Activated naive CD8-positive, alpha-beta T cell (primary cell): ENCODE data around the gene CHSY3.

ENCODE experiments used
- H3K27ac Mint-ChIP-seq: one replicate; pipeline ENCODE4 v1.8.0; 2021; ENCODE audit warnings: mixed read lengths
- H3K27me3 Mint-ChIP-seq: one replicate; pipeline ENCODE4 v1.8.0; 2021; ENCODE audit warnings: mixed read lengths
- H3K36me3 Mint-ChIP-seq: one replicate; pipeline ENCODE4 v1.8.0; 2021; ENCODE audit warnings: mixed read lengths
- H3K4me1 Mint-ChIP-seq: one replicate; pipeline ENCODE4 v1.8.0; 2021; ENCODE audit warnings: low read depth, mixed read lengths
- H3K4me3 Mint-ChIP-seq: one replicate; pipeline ENCODE4 v1.8.0; 2021; ENCODE audit warnings: mild to moderate bottlenecking, mixed read lengths
- H3K9me3 Mint-ChIP-seq: one replicate; pipeline ENCODE4 v1.8.0; 2021; ENCODE audit warnings: low read depth, mixed read lengths

Gene CHSY3

GRCh38 chr5:130068101-130068500 lies 163.8 kb downstream of the CHSY3 start:
- H3K4me3 Mint-ChIP-seq = no peak overlapping the region
- no peaks in the 10 kb centered on the region for H3K4me1 Mint-ChIP-seq
- H3K27me3 Mint-ChIP-seq = peaks cover 2% of the 10 kb centered on the region
- H3K9me3 Mint-ChIP-seq = no peaks in the 10 kb centered on the region
- no peaks in the 10 kb centered on the region for H3K36me3 Mint-ChIP-seq
- no peak overlapping the region for H3K27ac Mint-ChIP-seq

GRCh38 chr5:130068988-130069387 lies 164.7 kb downstream of the CHSY3 start:
- Mint-ChIP-seq H3K4me3 (no peak overlapping the region), H3K36me3 (no peaks in the 10 kb centered on the region), H3K27me3 (peaks cover 2% of the 10 kb centered on the region), H3K27ac (no peak overlapping the region), H3K4me1 (no peaks in the 10 kb centered on the region), H3K9me3 (no peaks in the 10 kb centered on the region)

- Mint-ChIP-seq H3K36me3 (no peaks in the 10 kb centered on the region), H3K4me1 (no peaks in the 10 kb centered on the region)
Measured at GRCh38 chr5:130074820-130075219, 170.6 kb downstream of the CHSY3 start.

GRCh38 chr5:130077007-130077406 lies 172.7 kb downstream of the CHSY3 start:
- H3K9me3 Mint-ChIP-seq = no peaks in the 10 kb centered on the region
- no peaks in the 10 kb centered on the region for H3K4me1 Mint-ChIP-seq
- no peak overlapping the region for H3K4me3 Mint-ChIP-seq
- H3K27ac Mint-ChIP-seq = no peak overlapping the region
- peaks cover 2% of the 10 kb centered on the region for H3K27me3 Mint-ChIP-seq
- no peaks in the 10 kb centered on the region for H3K36me3 Mint-ChIP-seq

More at GRCh38 chr5:130074820-130075219, 170.6 kb downstream of the CHSY3 start:
- peaks cover 2% of the 10 kb centered on the region for H3K27me3 Mint-ChIP-seq
- H3K4me3 Mint-ChIP-seq = no peak overlapping the region
- no peaks in the 10 kb centered on the region for H3K9me3 Mint-ChIP-seq
- no peak overlapping the region for H3K27ac Mint-ChIP-seq

- Mint-ChIP-seq H3K27ac (no peak overlapping the region), H3K36me3 (no peaks in the 10 kb centered on the region), H3K9me3 (no peaks in the 10 kb centered on the region), H3K27me3 (peaks cover 1% of the 10 kb centered on the region), H3K4me3 (no peak overlapping the region), H3K4me1 (no peaks in the 10 kb centered on the region)
Measured at GRCh38 chr5:130078661-130079060, 174.4 kb downstream of the CHSY3 start.

- Mint-ChIP-seq H3K4me3 (no peak overlapping the region), H3K36me3 (no peaks in the 10 kb centered on the region), H3K9me3 (no peaks in the 10 kb centered on the region), H3K4me1 (no peaks in the 10 kb centered on the region), H3K27ac (no peak overlapping the region), H3K27me3 (peaks cover 2% of the 10 kb centered on the region)
Measured at GRCh38 chr5:130090569-130091270, 186.5 kb downstream of the CHSY3 start.

- H3K4me3 Mint-ChIP-seq = no peak overlapping the region
- H3K9me3 Mint-ChIP-seq = no peaks in the 10 kb centered on the region
- no peaks in the 10 kb centered on the region for H3K36me3 Mint-ChIP-seq
- no peaks in the 10 kb centered on the region for H3K4me1 Mint-ChIP-seq
- no peak overlapping the region for H3K27ac Mint-ChIP-seq
- H3K27me3 Mint-ChIP-seq = peaks cover 1% of the 10 kb centered on the region
Measured at GRCh38 chr5:130092991-130093390, 188.7 kb downstream of the CHSY3 start.

- no peak overlapping the region for H3K27ac Mint-ChIP-seq
- no peaks in the 10 kb centered on the region for H3K4me1 Mint-ChIP-seq
- no peaks in the 10 kb centered on the region for H3K9me3 Mint-ChIP-seq
- H3K36me3 Mint-ChIP-seq = no peaks in the 10 kb centered on the region
- peaks cover 3% of the 10 kb centered on the region for H3K27me3 Mint-ChIP-seq
- H3K4me3 Mint-ChIP-seq = no peak overlapping the region
Measured at GRCh38 chr5:130096483-130096882, 192.2 kb downstream of the CHSY3 start.

GRCh38 chr5:130099008-130099407 lies 194.7 kb downstream of the CHSY3 start:
- Mint-ChIP-seq H3K4me1 (no peaks in the 10 kb centered on the region), H3K36me3 (no peaks in the 10 kb centered on the region), H3K27ac (no peak overlapping the region), H3K4me3 (no peak overlapping the region), H3K9me3 (no peaks in the 10 kb centered on the region), H3K27me3 (peaks cover 3% of the 10 kb centered on the region)

- Mint-ChIP-seq H3K27me3 (peaks cover 2% of the 10 kb centered on the region), H3K9me3 (no peaks in the 10 kb centered on the region), H3K27ac (no peak overlapping the region), H3K36me3 (no peaks in the 10 kb centered on the region), H3K4me3 (no peak overlapping the region), H3K4me1 (no peaks in the 10 kb centered on the region)
Measured at GRCh38 chr5:130102375-130102774, 198.1 kb downstream of the CHSY3 start.

GRCh38 chr5:130102960-130103359 lies 198.7 kb downstream of the CHSY3 start:
- peaks cover 2% of the 10 kb centered on the region for H3K27me3 Mint-ChIP-seq
- H3K4me3 Mint-ChIP-seq = no peak overlapping the region
- no peak overlapping the region for H3K27ac Mint-ChIP-seq
- no peaks in the 10 kb centered on the region for H3K4me1 Mint-ChIP-seq
- H3K9me3 Mint-ChIP-seq = no peaks in the 10 kb centered on the region
- H3K36me3 Mint-ChIP-seq = no peaks in the 10 kb centered on the region

- peaks cover 2% of the 10 kb centered on the region for H3K27me3 Mint-ChIP-seq
- no peak overlapping the region for H3K27ac Mint-ChIP-seq
- H3K4me1 Mint-ChIP-seq = no peaks in the 10 kb centered on the region
- H3K4me3 Mint-ChIP-seq = no peak overlapping the region
- no peaks in the 10 kb centered on the region for H3K9me3 Mint-ChIP-seq
- no peaks in the 10 kb centered on the region for H3K36me3 Mint-ChIP-seq
Measured at GRCh38 chr5:130104895-130105688, 200.8 kb downstream of the CHSY3 start.

GRCh38 chr5:130106480-130106879 lies 202.2 kb downstream of the CHSY3 start:
- H3K27ac Mint-ChIP-seq = no peak overlapping the region
- H3K4me3 Mint-ChIP-seq = no peak overlapping the region
- H3K4me1 Mint-ChIP-seq = no peaks in the 10 kb centered on the region
- H3K9me3 Mint-ChIP-seq = no peaks in the 10 kb centered on the region
- no peaks in the 10 kb centered on the region for H3K27me3 Mint-ChIP-seq
- no peaks in the 10 kb centered on the region for H3K36me3 Mint-ChIP-seq

- Mint-ChIP-seq H3K4me1 (no peaks in the 10 kb centered on the region), H3K36me3 (no peaks in the 10 kb centered on the region), H3K9me3 (no peaks in the 10 kb centered on the region), H3K27me3 (no peaks in the 10 kb centered on the region), H3K4me3 (no peak overlapping the region), H3K27ac (no peak overlapping the region)
Measured at GRCh38 chr5:130109152-130109551, 204.9 kb downstream of the CHSY3 start.

GRCh38 chr5:130110328-130110727 lies 206.1 kb downstream of the CHSY3 start:
- H3K27ac Mint-ChIP-seq = no peak overlapping the region
- no peaks in the 10 kb centered on the region for H3K36me3 Mint-ChIP-seq
- no peak overlapping the region for H3K4me3 Mint-ChIP-seq
- H3K27me3 Mint-ChIP-seq = peaks cover 2% of the 10 kb centered on the region
- H3K4me1 Mint-ChIP-seq = no peaks in the 10 kb centered on the region
- H3K9me3 Mint-ChIP-seq = no peaks in the 10 kb centered on the region
